Dermis lymphatic vessel endothelial cell (primary cell): Measurements from ENCODE around the gene SLC22A25. TPM values are rescaled to one million over a fixed set of nuclear protein-coding genes. Genes with fewer than 3 reads are reported as not detected.

Source experiments
- total RNA-seq: library from RNA; depleted of rRNA; stranded (reverse); fragments of >200 nt; gene quantifications from 2 replicates; pipeline ENCODE4 v1.2.1, GENCODE V29; 2014

SLC22A25 gene
- total RNA-seq = not detected in 2 replicates

DNA sequence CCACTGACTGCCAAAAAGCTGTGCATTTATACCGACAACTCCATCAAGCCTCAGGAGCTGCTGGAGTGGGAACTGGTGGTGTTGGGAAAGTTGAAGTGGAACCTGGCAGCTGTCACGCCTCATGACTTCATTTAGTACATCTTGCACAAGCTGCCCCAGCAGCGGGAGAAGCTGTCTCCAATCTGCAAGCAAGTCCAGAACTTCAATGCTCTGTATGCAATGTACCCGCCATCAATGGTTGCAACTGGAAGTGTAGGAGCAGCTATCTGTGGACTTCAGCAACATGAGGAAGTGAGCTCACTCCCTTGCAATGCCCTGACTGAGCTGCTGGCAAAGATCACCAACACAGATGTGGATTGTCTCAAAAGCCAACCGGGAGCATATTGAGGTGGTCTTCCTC, at the start of gene SLC22A25:
Gene SLC22A25 (minus strand): TSS at position 67 of the 400 bp plus-strand sequence. CDS start 13,947 bp downstream, outside the sequence.

Other genes starting within 250 kb of the SLC22A25 start
- not detected in 2 replicates for gene SLC22A8, start 227.8 kb downstream of the SLC22A25 start, total RNA-seq
- not detected in 2 replicates for gene SLC22A24, start 99.4 kb downstream of the SLC22A25 start, total RNA-seq
- not detected in 2 replicates for gene SLC22A9, start 126.2 kb upstream of the SLC22A25 start, total RNA-seq
- not detected in 2 replicates for gene PLAAT5, start 247.6 kb upstream of the SLC22A25 start, total RNA-seq